Stimulated activated CD8-positive, alpha-beta memory T cell treated with anti-CD3 and anti-CD28 coated beads, Interleukin-15, amount 100 ng/mL, for 24 hours (primary cell): ENCODE data around the gene HLF.

ENCODE experiments used
- DNase-seq: peaks from one replicate; pipeline ENCODE4 v3.0.0-alpha.2; 2020; ENCODE audit warnings: low read depth

HLF gene

DNA sequence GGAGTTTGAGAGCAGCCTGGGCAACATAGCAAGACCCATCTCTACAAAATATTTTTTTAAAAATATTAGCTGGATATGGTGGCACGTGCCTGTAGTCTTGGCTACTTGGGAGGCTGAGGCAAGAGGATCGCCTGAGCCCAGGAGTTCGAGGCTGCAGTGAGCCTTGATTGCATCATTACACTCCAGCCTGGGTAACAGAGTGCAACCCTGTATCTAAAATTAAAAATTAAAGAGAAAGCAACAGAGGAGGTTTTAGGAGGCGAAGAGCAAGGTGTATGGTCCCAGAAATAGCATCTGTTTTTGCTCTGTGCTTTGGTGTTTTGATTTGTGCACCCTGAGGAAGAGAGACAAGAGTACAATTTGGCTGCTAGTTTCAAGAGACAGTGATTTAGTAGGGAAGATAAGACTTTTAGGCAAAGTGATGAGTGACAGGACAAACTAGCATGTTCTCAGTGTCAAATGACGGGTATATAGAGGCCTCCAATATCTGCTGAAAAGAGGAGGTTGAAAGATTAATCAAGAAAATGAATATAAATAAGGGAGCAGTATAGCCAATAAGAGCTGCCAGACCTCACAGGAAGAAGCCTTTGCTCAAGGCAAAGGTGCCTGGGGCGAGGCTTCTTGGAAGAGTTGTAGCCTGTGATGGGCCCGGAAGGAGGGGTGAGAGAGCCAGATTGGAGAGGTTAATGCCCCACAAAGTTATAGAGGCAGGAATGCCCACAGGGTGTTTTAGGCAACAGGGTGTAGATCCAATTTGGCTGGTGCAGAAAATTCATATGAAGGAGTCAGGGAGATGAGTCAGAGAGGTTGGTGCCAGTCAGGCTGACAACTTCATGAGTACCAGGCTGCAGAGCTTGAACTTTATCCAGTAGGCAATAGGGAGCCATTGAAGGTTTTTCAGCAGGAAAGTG lies 11.4 kb downstream of the HLF start:
- no peak for DNase-seq

DNA sequence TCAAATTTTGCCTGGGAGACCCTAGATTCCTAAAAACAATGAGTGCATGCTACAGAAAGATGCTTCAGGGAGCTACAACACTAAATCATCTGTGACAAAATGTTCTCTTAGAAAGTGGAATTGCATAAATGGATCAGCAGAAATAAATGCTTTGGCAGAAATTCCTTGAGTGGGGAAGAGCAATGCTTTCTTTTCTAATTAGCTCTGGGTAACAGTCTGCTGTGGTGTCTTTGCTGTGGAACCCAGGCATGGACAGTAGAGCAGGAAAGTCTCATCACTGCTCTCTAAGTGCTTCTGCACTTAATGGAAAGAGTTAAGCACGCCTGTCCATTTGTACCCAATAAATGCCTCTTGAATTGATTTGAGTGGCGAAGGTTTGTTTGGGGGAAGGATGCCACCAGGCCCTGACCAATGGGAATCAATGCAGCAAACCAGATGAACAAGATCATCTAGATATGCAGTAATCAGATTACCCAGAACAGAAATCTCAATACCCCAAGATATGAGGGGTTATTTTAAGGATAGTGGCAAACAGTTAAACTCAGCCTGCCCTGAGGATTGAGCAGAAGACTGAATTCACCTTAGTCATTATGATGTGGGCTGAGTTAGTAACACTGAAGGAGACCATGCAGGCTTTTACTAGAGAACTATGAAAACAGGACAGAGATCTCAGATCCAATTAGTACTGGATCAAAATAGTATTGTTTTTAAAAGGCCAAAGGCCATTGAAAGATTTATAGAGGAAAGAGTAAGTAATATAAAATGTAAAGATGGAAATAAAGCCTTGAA lies 13.6 kb downstream of the HLF start:
- no peak for DNase-seq

DNA sequence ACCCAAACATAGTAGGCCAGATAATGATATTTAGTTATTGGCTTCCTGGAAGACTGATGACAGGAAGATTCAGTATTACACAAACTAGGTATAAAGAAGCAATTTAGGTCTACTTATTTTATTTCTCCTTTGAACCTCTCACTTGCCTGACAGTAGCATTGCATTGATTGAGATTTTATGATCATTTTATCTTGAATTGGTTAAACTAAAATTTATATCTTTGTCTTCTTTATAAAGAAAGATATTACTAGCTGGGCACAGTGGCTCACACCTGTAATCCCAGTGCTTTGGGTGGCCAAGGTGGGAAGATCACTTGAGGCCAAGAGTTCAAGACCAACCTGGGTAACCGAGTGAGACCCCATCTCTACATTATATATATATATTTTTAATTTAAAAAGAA lies 14.4 kb downstream of the HLF start:
- DNase-seq, result no peak

DNA sequence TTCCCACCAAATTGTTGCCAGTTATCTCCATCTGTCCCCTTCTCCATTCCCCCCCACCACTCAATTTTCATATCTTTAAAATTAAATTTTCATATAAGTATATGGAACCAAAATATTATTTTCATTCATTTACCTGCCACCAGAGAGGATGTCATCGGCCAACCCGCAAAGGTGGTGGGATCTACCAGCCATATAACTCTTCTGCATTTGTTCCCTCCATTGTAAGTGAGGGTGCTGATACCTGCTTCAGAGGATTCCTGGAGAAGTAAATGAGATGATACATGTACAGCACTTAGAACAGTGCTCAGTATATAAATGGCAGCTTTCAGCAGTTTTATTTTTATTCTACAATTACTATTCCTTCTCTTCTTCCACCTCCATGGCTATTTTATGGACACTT lies 15.0 kb downstream of the HLF start:
- no peak for DNase-seq

DNA sequence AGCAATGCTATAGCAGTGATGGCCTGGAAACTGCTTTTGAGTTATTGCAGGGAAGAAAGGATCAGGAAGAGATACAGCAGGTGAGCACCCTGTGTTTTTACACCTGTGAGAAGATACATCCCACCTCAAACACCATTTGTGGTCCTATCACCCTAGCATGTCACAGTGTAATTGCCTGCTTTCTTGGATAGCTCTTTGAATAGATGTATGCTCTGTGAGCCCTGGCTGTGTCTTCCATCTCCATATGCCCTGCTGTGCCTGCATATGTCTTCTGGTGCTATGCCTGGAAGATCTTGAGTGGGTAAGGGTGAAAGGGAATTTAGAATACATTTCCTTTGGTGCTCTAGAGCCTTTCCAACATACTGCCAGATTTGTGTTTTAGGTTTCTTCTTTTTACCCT lies 15.5 kb downstream of the HLF start:
- no peak for DNase-seq

DNA sequence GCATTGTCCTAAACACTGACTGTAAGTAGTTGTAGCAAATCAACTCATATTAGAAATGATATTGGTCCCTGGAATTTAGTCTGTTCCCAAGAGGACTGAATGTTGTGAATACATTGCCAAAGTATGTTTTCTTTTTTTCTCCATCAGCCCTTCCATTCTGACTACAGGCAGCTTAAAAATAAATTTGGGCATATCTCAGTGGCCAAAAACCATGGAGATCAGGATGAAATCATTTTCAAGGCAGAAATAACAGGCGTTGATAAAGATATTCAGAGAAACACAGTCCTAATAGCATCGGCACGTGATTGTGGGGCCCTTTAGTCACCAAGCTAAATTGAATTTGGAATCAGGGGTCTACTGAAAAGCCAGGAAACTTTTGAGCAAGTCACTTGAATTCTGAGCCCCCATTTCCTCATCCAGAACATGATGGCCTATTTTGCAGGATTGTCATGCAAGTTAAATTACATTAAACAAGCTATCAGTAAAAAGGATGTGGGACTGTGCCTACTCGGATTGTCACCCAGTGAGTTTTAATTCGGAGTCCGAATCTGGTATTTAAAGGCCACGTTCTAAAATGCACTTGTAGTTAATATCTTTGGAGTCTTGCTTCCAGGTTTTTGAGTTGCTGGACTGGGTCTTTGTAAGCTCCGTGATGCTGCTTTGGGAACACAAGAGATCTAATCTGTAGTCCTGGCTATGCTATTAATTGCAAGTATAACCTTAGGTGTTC lies 17.1 kb downstream of the HLF start:
- no peak for DNase-seq

DNA sequence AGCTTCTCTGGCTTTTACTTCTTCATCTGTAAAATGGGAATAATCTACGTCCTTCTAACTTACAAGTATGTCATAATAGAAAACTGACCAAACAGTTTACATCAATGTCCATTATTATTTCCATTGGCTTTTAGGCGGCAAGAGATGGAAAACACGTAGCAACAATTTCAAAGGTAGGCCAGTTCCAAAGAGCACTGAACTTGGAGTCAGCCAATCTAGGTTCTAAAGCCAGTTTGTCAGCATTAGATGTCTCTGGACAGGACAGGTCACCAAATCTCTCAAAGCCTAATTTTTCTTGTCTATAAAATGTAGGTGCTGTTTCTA lies 17.6 kb downstream of the HLF start:
- no peak for DNase-seq

DNA sequence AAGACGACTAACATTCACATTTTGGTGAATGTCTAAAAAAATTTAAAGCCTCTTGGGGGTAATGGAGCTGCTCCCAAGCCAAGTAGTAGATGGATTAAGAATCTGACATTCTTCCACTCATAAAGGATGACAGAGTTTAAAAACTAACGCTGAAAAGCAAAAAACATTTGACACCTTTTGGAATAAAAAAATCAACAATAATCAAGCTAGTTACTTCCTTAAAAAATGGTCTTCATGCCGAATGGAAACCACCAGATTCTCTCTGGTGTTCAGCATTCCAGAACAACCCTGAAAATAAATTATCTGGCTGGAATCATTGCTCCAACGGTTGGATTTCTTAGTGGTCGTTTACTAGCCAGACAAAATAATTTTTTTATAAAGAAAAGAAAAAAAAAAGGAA lies 18.0 kb downstream of the HLF start:
- DNase-seq, result no peak

DNA sequence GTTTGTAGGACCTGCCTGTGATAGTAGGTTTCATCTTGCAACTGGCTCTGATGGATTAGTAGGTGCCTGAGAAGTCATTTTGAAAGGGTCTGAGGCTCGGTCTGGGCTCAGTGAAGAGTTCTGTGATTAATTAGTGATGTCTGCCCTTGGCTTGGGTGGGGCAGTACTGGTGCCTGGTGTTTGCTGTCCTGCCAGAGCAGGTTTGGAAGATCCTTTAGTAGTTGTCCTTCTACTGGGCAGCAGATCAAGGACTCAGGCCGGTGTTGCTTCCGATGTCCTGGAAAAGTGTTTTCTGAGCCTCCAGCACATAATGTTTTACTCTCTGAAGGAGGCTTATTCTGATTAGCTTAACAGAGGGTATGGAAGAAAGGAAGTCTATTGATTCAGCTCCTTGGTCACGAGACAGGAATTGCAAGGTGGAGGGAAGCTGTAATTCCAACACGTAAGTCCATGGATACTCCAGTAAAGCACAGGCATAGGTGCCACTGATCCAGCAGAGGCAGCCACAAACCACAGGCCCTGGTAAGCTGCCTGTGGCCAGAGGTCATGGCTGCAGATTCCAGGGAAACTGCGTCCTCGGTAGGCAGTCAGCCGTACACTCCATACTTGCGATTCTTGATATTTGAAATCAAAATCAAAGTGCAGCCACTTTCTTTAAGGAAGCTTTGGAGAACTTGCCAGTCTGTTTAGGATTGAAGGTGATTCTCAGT lies 18.7 kb downstream of the HLF start:
- no peak for DNase-seq

DNA sequence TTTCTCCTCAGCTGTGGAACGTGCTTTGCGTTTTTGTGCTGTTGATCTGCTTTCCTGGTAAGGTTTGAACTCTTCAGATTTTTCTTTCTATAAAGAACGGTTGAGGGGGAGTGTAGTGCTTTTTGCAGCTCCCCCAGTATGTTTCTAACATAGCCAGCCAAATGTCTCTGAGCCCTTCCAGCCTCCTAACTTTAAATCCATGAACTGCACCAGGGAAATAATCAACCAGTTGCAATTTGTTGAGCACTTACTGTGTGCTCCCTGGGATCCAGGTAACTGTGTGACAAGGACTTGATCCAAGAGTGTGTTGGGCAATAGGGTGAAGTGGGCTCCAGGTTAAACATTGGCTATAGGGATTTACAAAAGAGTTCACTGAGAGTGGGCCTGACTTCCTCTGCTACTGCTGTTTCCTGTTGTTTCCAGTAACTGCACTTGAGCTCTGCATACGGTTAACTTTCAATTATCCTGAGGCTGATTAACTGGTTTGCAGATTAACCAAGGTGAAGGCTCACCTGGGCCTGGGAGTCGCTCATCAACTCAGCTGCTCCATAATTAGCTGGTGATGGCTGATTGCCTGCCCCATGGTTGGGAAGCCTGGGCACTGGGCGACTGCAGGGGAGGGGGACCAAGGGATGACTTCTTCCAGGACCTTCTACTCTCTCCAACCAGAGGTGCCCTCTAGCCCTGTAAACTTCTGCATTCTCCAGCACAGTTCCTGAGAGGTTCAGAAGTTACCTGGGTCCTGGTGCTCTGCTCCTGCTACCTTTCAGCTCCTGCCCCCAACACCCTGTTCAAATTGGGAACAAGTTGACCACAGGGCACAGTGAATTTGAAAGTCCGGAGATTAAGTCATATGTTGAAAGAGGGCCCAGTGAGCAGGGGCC lies 19.5 kb downstream of the HLF start:
- no peak for DNase-seq

DNA sequence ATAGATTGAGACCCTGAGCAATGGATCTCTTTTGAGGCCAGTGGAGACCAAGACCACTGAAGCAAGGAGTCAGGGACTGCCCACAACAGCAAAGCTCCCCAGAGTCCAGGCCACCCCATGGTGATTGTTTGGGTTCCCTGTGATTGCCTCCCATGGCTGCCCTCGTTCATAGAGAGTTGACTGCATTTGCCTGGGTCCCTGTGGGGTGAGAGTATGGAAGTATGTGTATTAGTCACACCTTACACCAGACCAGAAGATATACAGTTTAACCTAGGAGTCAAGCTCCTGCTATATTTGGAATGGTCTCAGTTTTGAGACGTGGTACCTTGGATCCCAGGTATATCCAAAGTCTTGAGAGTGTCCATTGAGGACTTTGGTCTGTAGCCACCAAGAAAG lies 20.2 kb downstream of the HLF start:
- no peak for DNase-seq

DNA sequence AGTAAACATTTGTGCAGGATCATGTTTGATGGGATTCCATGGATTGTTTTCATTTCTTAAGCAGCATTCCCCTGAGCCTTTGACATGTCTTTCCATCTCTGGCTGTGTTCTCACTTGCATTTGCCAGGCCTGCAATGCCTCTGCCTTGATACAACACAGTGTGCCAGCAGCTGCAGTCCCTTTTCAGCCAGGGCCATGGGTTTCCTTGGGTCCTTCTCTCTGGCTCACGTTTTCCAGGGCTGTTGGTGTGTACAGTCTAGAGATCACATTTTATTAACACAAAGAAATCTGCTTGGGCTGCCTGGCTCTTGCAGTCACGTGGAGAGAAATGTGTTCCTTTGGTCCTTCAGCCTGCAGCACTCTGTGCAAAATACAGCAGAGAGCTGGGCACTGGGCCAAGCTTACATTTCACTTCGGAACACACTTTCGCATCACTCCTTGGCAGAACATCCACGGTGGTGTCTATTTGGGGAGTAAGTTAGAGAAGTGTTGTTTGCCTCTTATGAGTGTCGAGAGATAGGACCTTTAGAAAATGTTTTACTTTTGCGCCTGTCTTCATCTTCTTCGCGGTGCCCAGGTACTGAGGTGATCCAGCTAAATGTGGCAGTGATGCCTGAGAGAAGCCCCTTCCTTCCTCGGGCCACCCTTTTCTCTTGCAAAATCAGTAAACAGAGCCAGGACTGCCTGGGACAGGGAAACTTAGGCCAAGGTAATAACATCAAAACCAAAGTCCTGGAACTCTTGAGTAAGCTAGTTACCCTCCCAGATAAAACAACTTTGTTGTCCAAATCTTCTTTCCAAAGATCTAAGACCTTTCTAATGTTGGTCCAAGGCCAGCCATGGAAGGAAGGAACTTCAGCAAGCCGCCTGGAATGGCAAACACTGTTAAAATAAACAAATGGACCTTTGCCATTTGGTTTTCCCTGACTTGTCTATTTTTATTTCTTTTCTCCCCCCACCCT lies 20.9 kb downstream of the HLF start:
- DNase-seq, result no peak

DNA sequence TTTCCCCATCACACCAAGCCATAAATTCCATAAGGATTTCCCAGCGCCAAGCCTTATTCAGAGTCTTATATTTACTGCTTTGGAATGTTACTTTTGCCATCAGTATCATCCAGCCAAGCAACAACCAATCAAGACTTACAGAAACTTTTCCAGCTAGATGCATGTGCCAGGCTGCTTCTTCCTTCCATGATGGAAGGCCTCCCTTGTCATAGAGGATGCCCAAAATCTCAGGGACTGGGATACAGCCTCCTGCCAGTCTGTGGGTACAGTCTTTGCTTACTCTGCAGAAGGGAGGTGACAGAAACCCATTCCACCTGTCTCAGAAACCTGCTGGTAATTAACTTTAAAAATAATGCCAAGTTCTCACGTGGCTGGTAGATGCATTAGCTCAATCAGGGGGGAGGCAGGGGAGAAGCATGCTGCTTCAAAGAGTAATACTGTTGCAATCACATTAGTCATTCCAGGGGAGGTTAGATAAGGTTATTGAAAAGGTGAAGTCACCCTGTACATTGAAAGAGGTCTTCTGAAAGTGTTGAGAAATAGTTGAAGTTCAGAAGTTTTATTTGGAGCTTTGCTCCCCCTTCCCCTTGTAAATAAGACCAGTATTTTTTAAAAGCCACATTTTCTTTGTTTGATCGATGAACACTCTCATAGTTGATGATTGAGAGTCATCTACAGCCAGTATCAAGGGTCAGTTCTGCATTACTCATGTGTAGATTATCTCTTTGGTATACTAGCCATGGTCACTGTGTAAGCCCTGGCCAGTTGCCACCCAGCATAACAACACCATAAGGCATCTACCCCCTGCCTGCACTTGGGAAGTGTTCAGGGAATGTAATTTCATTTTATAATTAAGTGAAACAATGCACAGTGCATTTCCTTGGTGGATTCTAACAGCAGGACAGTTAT lies 22.2 kb downstream of the HLF start:
- no peak for DNase-seq

DNA sequence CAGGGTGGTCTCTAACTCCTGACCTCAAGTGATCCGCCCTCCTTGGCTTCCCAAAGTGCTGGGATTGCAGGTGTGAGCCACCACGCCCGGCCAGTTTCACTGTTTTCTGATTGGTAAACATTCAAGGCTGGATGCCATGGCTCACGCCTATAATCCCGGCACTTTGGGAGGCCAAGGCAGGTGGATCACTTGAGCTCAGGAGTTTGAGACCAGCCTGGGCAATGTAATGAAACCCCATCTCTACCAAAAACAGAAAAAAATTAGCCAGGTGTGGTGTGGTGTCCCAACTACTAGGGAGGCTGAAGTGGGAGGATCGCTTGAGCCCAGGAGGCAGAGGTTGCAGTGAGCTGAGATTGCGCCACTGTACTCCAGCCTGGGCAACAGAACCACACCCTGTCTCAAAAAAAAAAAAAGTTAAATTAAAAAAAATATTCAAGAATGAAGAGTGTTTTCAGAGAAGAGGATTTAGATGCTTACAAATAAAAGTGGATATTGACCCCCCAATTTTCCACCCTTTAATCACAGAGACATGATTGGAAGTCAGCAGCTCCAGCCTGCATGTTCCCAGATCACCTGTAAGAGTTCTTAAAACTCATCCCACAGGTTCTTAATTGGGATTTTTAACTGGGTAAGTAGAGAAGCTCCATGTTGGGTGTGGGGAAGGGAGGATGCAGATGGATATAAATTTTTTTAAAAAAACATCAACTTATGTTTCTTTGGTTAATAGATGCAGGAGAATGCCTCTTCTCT lies 23.8 kb downstream of the HLF start:
- DNase-seq, result no peak

DNA sequence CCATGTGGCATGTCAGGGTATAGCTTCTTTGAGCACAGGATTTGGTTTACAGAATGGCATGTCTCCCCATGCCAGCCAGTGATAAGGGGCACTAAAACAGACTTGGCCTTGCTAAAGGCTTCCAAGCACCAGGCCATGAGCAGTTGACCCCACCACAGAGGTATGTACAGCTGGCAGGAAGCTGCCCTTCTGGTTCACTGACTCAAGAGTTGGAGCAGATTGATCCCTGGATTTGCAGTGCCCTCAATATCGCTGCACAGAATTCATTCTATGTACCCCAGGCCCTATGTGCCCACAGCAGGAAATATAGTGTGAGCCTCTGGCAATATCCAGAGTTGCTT lies 24.3 kb downstream of the HLF start:
- no peak for DNase-seq

DNA sequence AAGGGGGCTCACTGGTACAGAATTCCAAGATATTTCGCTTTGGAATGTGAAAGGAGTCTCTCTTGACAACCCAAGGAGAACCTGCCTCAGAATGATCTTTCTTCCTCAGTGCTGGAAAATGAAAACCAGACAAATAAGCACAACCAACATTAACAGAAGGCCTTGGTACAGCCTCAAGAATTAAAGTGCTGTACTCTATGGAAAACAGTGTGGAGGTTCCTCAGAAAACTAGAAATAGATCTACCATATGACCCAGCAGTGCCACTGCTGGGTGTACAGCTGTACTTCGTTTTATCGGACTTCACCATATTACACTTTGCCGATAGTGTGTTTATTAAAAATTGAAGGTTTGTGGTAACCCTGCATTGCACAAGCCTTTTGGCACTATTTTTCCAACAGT lies 25.2 kb downstream of the HLF start:
- no peak for DNase-seq

DNA sequence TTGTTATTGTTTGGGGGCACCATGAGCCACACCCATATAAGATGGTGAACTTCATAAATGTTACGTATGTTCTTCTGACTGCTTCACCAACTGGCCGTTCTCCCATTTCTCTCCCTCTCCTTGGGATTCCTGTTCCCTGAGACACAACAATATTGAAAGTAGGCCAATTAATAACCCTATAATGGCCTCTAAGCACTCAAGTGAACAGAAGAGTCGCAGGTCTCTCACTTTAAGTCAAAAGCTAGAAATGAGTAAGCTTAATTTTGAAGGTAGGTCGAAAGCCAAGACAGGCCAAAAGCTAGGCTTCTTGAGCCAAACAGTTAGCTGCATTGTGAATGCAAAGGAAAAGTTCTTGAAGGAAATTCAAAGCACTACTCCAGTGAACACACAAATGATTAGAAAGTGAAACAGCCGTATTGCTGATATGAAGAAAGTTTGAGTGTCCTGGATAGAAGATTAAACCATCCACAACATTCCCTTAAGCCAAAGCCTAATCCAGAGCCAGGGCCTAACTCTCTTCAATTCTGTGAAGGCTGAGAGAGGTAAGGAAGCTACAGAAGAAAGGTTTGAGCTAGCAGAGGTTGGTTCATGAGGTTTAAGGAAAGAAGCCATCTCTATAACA lies 25.8 kb downstream of the HLF start:
- no peak for DNase-seq

DNA sequence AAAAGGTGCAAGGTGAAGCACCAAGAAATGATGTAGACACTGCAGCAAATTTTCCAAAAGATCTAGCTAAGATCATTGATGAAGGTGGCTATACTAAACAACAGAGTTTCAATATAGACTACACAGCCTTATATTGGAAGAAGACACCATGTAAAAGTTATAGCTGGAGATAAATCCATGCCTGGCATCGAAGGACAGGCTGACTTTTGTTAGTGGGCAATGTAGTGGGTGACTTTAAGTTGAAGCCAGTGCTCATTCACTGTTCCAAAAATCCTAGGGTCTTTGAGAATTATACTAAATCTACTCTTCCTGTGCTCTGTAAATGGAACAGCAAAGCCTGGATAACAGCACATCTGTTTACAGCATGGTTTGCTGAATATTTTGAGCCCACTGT lies 26.4 kb downstream of the HLF start:
- no peak for DNase-seq
